Heart left ventricle (tissue), 16 donors: ENCODE results near the gene SNED1. TPM values are rescaled to one million over a fixed set of nuclear protein-coding genes. Genes with fewer than 3 reads are reported as not detected.

ENCODE experiments used
- ATAC-seq, 4 donors: fragments of 200-7000 bp; cut with Tn5 transposase; one replicate each; pipeline ENCODE4 v1.9.1; 2020 to 2022; ENCODE audit warnings: moderate library complexity in 4 of 4, mild to moderate bottlenecking in 3 of 4, moderate number of reproducible peaks in 1 of 4
- DNase-seq, 5 donors: peaks; one replicate each; pipeline ENCODE4 v3.0.0-alpha.2; 2020
- H3K27ac ChIP-seq, 12 donors: fragments of 200-600 bp; sonication (generic) in 4 of 12; one replicate each; pipeline versions ENCODE4 v1.5.0 to v1.8.0; 2016 to 2022; ENCODE audit warnings: mild to moderate bottlenecking in 2 of 12
- H3K27me3 ChIP-seq, 9 donors: fragments of 200-600 bp; sonication (generic) in 2 of 9; one replicate each; pipeline versions ENCODE4 v1.5.1 to v1.8.0; 2016 to 2022; ENCODE audit warnings: mild to moderate bottlenecking in 3 of 9
- H3K36me3 ChIP-seq, 9 donors: fragments of 200-600 bp; sonication (generic) in 2 of 9; one replicate each; pipeline versions ENCODE4 v1.5.0 to v1.8.0; 2018 to 2022; ENCODE audit warnings: mild to moderate bottlenecking in 2 of 9
- H3K4me1 ChIP-seq, 12 donors: fragments of 200-600 bp; sonication (generic) in 4 of 12; one replicate each; pipeline versions ENCODE4 v1.5.0 to v1.8.0; 2016 to 2022; ENCODE audit warnings: mild to moderate bottlenecking in 3 of 12
- H3K4me3 ChIP-seq, 12 donors: fragments of 200-600 bp; sonication (generic) in 4 of 12; one replicate each; pipeline versions ENCODE4 v1.5.0 to v1.8.0; 2017 to 2022; ENCODE audit warnings: mild to moderate bottlenecking in 9 of 12, moderate library complexity in 4 of 12
- H3K9me3 ChIP-seq, 12 donors: fragments of 200-600 bp; sonication (generic) in 4 of 12; one replicate each; pipeline versions ENCODE4 v1.5.0 to v1.8.0; 2016 to 2022; ENCODE audit warnings: mild to moderate bottlenecking in 1 of 12
- CTCF ChIP-seq, 12 donors: fragments of 200-600 bp; sonication (generic) in 4 of 12; IDR thresholded peaks; one replicate each; pipeline versions ENCODE4 v1.5.0 to v1.8.0; 2018 to 2022; ENCODE audit warnings: antibody characterized with exemption in 12 of 12, mild to moderate bottlenecking in 5 of 12
- POLR2A ChIP-seq, 2 donors: fragments of 450-650 bp; IDR thresholded peaks; one replicate each; pipeline ENCODE4 v1.6.1; 2017; ENCODE audit warnings: antibody characterized with exemption in 2 of 2, mild to moderate bottlenecking in 2 of 2, moderate library complexity in 2 of 2
- WGBS, 4 donors: extraction: QIAGEN DNeasy Blood & Tissue Kit in 2 of 4; methylation state at CpG; one replicate each; pipeline versions ENCODE4 v1.1.5 to v1.1.7; 2013 to 2018; 5-methylcytosine and 5-hydroxymethylcytosine counted together
- intact Hi-C, 10 donors: fragments of 100-400 bp; cut with DNase I; formaldehyde crosslinking; loops; one replicate each; pipeline versions ENCODE4 v1.11.1 to v1.14.2; 2022
- polyA plus RNA-seq, 2 donors: library from polyadenylated mRNA; stranded (reverse); fragments of 200-250 nt; gene quantifications; one replicate each; pipeline ENCODE4 v1.2.3, GENCODE V29; 2013
- total RNA-seq, 9 donors: library from RNA; depleted of rRNA in 2 of 9; stranded (reverse); fragments of >200 nt in 2 of 9; fragmentation: NEBNext Ultra II Directional in 3 of 9; extraction: Animal tissue kit (Norgen Biotek cat#: 25700) in 3 of 9; gene quantifications; one replicate each; pipeline versions ENCODE4 v1.1.0 to v1.2.4, GENCODE V29; 2016 to 2023
- donor health status: ischemic (EF 13 %, LVEDD 7.1; RV severe dilation, severe dysfunction).
- donor health status: healthy with polysubstance abuse.
- donor health status: DM: no; HTN: yes; CAD: no.
- donor health status: DM: no; HTN: no; CAD: no.
- donor health status: ischemic (EF 25% LVEDD 6.9; RV normal size, moderate dysfunction).
- donor health status: ischemic (EF 25% LVEDD 5.7; RV mildly dilated, moderate dysfunction).
- donor health status: healthy.
- donor health status: DM: yes; HTN: yes; CAD: no.
- donor health status: ischemic (EF 35%, LVEDD 5.7; RV mildly dilated, moderate dysfunction).
- donor health status: nonischemic (EF 11% LVEDD 7.7; RV severe dilation, severe dysfunction).
- donor health status: DM: yes; HTN: yes; CAD: no.
- donor health status: PGD.
- donor health status: ischemic (EF 29% LVEDD 5.4; RV normal size, mild dysfunction).
- donor health status: nonischemic (EF 23%, LVEDD 6.1; RV moderate dilation, normal function).

Gene SNED1
- total and polyA plus RNA-seq, 11 donors: 3.1 to 14.7 (median 4.9) TPM

- no peaks in the 10 kb centered on the region for H3K4me1 ChIP-seq
- H3K4me3 ChIP-seq: no peak overlapping the region
- DNase-seq (peak in 1 of 5 donors; percentile 11), ATAC-seq (no peak)
- intact Hi-C loops: no loop called here
- no peak overlapping the region for H3K27ac ChIP-seq
- H3K27me3 ChIP-seq: no peaks in the 10 kb centered on the region
- H3K9me3 ChIP-seq: peaks cover 0 to 15% (median 0%) of the 10 kb centered on the region in 12 donors
- H3K36me3 ChIP-seq: peaks cover 0 to 6% (median 0%) of the 10 kb centered on the region in 9 donors
- TF ChIP-seq CTCF (IDR thresholded peaks at IDR 0.05) (no peak), POLR2A (IDR thresholded peaks at IDR 0.05) (no peak)
- 85 to 94% (median 91%) methylated on average over 13 of the region's 13 CpGs for WGBS, 4 donors
Observed at GRCh38 chr2:241017228-241017940, 19.0 kb downstream of the SNED1 start.

DNA sequence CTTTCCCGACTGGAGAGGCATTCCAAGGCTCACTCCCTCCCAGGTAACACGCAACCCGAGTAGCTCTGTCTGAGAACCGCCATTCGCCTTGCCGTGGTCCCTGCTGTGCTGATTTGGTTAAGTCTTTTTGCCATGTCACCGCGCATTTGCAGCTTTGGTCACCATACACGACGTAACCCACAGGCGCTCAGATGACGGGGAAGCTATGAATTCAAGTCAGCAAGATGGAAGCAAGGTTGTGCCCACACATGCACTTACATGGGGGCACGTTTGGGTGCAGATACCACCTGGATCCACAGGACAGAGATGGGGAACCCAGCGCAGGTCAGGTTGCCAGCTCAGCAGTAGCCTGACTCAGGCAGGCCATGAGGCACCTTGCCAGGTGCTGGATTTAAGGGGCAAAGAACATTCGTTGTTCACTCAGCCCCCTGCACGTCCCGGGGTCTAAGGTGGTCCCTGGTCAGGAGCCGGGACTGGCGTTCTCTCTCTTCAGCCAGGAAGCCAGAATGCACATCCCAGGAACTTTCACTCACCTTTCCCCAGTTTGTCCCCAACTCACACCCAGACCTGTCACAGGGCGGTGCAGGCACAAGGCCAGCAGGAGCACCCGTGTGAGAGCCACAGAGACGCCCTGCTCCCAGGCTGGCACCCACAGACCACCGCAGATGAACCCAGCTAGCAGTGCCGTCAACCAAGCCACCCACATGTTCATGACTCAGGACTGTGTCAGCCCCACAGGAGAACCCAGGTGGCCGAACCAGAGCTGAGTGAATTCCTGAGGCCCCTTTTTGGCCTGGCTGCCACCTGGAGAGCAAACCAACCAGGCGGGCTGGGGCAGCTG lies 19.9 kb downstream of the SNED1 start:
- DNase-seq: peak in 1 of 5 donors; percentile 13
- Histone ChIP-seq H3K4me3 (no peak overlapping the region), H3K36me3 (peaks cover 0 to 6% (median 0%) of the 10 kb centered on the region in 9 donors), H3K4me1 (no peaks in the 10 kb centered on the region), H3K27me3 (no peaks in the 10 kb centered on the region), H3K9me3 (peaks cover 0 to 20% (median 0%) of the 10 kb centered on the region in 12 donors), H3K27ac (no peak overlapping the region)
- TF ChIP-seq POLR2A (IDR thresholded peaks at IDR 0.05) (no peak), CTCF (IDR thresholded peaks at IDR 0.05) (no peak)
- ATAC-seq: no peak
- intact Hi-C loops: no loop called here
- 88 to 93% (median 91%) methylated on average over 26 of the region's 26 CpGs for WGBS, 4 donors

GRCh38 chr2:241019441-241020139 lies 21.2 kb downstream of the SNED1 start:
- Histone ChIP-seq H3K9me3 (peaks cover 0 to 28% (median 0%) of the 10 kb centered on the region in 12 donors), H3K27me3 (no peaks in the 10 kb centered on the region), H3K36me3 (peaks cover 0 to 6% (median 0%) of the 10 kb centered on the region in 9 donors), H3K4me3 (no peak overlapping the region), H3K27ac (no peak overlapping the region), H3K4me1 (no peaks in the 10 kb centered on the region)
- ATAC-seq (no peak), DNase-seq (no peak)
- 95 to 98% (median 95%) methylated on average over 20 of the region's 20 CpGs for WGBS, 4 donors
- intact Hi-C loops: no loop called here
- no peak for TF ChIP-seq CTCF (IDR thresholded peaks at IDR 0.05)
- no peak for TF ChIP-seq POLR2A (IDR thresholded peaks at IDR 0.05)
